Lung (tissue), 12 donors: ENCODE measurements around the gene SHISA5. TPM values are rescaled to one million over a fixed set of nuclear protein-coding genes. Genes with fewer than 3 reads are reported as not detected.
A peak's percentile ranks its signal among the peaks of the same experiment; 100 is the strongest.

Experiments used
- ATAC-seq: fragments of 200-7000 bp; cut with Tn5 transposase; one replicate; pipeline ENCODE4 v1.9.1; 2020; ENCODE audit warnings: moderate number of reproducible peaks; ENCODE audit not compliant: insufficient read depth, low FRiP score
- DNase-seq, 3 donors: peaks; one replicate each; pipeline ENCODE4 v3.0.0-alpha.2; 2013 to 2017
- H3K27ac ChIP-seq, 2 donors: one replicate each; pipeline ENCODE4 v1.5.1; 2013; ENCODE audit warnings: mild to moderate bottlenecking in 2 of 2, moderate library complexity in 2 of 2, control low read depth in 1 of 2, inconsistent platforms in 1 of 2, low read depth in 1 of 2, low read length in 1 of 2
- H3K27me3 ChIP-seq, 3 donors: one replicate each; pipeline ENCODE4 v1.5.1; 2013; ENCODE audit warnings: low read length in 2 of 3; ENCODE audit not compliant: control insufficient read depth in 3 of 3, insufficient read depth in 3 of 3
- H3K36me3 ChIP-seq, 4 donors: one replicate each; pipeline ENCODE4 v1.5.1; 2013; ENCODE audit warnings: low read length in 4 of 4, mild to moderate bottlenecking in 1 of 4, moderate library complexity in 1 of 4; ENCODE audit not compliant: control insufficient read depth in 4 of 4, insufficient read depth in 4 of 4
- H3K4me1 ChIP-seq, 5 donors: one replicate each; pipeline ENCODE4 v1.5.1; 2013; ENCODE audit warnings: low read length in 5 of 5, mild to moderate bottlenecking in 2 of 5, moderate library complexity in 1 of 5; ENCODE audit not compliant: control insufficient read depth in 5 of 5, insufficient read depth in 5 of 5
- H3K4me3 ChIP-seq: one replicate; pipeline ENCODE4 v1.5.1; 2013; ENCODE audit warnings: mild to moderate bottlenecking, control low read depth, moderate library complexity
- H3K9ac ChIP-seq, 2 donors: one replicate each; pipeline ENCODE4 v1.5.1; 2013; ENCODE audit warnings: low read length in 2 of 2, control low read depth in 1 of 2; ENCODE audit not compliant: insufficient read depth in 1 of 2
- H3K9me3 ChIP-seq, 4 donors: one replicate each; pipeline ENCODE4 v1.5.1; 2013; ENCODE audit warnings: low read length in 3 of 4, mild to moderate bottlenecking in 1 of 4, moderate library complexity in 1 of 4; ENCODE audit not compliant: control insufficient read depth in 4 of 4, insufficient read depth in 3 of 4
- WGBS, 2 donors: extraction: QIAGEN DNeasy Blood & Tissue Kit; methylation state at CpG; one replicate each; pipeline ENCODE4 v1.1.7; 2013; 5-methylcytosine and 5-hydroxymethylcytosine counted together
- polyA plus RNA-seq, 2 donors: library from polyadenylated mRNA; stranded (reverse); fragments of 200-250 nt; gene quantifications; one replicate each; pipeline ENCODE4 v1.2.1, GENCODE V29; 2013
- total RNA-seq, 2 donors: library from RNA; depleted of rRNA in 1 of 2; stranded (reverse); fragments of >200 nt in 1 of 2; gene quantifications; one replicate each; pipeline ENCODE4 v1.2.1, GENCODE V29; 2014 to 2021
- TF ChIP-seq, protein P1 (sequence below): IDR thresholded peaks from 2 replicates; pipeline ENCODE4 v1.5.1; 2012; ENCODE audit warnings: mild to moderate bottlenecking; ENCODE audit errors: control extremely low read depth, extremely low read depth
- donor health status: control.
- donor health status: control.
- donor health status: Bipolar disorder and iron deficiency.
- donor health status: healthy.
- donor health status: DM: yes; HTN: yes; CAD: no.

Gene SHISA5
- total and polyA plus RNA-seq, 4 donors = 70.5 to 184 (median 131) TPM

DNA sequence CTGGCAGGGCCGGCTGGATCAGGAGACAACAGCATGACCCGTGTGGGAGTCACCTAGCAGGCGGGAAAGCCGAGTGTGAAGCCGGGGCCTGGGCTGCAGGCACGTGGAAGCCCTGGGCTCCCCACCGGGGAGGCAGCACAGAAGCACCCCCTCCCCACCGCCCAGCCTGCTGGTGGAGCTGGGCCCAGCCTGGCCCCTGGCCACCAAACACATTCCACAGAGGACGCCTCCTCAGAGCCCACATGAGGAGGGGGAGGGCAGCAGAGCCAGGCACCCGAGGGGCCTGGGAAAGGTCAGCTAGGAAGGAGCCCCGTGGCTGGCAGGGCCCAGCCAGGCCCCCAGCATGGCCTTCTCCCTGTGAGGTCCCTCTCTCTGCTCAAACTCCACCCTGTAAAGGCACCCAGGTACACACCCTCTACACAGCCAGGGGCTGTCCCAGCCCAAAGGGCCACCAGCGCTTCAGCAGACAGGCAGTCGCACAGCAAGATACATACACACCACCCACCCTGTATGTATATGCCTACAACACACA lies 78.6 kb downstream of the SHISA5 start:
- DNase-seq = peak; percentile 71 to 80 (median 80)
- no peaks in the 10 kb centered on the region for H3K9me3 ChIP-seq
- WGBS, 2 donors = 58 to 85% methylated on average over 13 of the region's 13 CpGs
- TF ChIP-seq, protein P1, sequence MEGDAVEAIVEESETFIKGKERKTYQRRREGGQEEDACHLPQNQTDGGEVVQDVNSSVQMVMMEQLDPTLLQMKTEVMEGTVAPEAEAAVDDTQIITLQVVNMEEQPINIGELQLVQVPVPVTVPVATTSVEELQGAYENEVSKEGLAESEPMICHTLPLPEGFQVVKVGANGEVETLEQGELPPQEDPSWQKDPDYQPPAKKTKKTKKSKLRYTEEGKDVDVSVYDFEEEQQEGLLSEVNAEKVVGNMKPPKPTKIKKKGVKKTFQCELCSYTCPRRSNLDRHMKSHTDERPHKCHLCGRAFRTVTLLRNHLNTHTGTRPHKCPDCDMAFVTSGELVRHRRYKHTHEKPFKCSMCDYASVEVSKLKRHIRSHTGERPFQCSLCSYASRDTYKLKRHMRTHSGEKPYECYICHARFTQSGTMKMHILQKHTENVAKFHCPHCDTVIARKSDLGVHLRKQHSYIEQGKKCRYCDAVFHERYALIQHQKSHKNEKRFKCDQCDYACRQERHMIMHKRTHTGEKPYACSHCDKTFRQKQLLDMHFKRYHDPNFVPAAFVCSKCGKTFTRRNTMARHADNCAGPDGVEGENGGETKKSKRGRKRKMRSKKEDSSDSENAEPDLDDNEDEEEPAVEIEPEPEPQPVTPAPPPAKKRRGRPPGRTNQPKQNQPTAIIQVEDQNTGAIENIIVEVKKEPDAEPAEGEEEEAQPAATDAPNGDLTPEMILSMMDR = no peak
- H3K4me1 ChIP-seq = peaks cover 0 to 44% (median 24%) of the 10 kb centered on the region in 5 donors
- H3K36me3 ChIP-seq = peaks cover 0 to 18% (median 4%) of the 10 kb centered on the region in 4 donors
- peak overlapping the region; percentile 37 to 58 for H3K9ac ChIP-seq
- no peak for ATAC-seq
- peak overlapping the region; percentile 17 to 66 for H3K27ac ChIP-seq
- H3K4me3 ChIP-seq = no peak overlapping the region
- no peaks in the 10 kb centered on the region for H3K27me3 ChIP-seq

DNA sequence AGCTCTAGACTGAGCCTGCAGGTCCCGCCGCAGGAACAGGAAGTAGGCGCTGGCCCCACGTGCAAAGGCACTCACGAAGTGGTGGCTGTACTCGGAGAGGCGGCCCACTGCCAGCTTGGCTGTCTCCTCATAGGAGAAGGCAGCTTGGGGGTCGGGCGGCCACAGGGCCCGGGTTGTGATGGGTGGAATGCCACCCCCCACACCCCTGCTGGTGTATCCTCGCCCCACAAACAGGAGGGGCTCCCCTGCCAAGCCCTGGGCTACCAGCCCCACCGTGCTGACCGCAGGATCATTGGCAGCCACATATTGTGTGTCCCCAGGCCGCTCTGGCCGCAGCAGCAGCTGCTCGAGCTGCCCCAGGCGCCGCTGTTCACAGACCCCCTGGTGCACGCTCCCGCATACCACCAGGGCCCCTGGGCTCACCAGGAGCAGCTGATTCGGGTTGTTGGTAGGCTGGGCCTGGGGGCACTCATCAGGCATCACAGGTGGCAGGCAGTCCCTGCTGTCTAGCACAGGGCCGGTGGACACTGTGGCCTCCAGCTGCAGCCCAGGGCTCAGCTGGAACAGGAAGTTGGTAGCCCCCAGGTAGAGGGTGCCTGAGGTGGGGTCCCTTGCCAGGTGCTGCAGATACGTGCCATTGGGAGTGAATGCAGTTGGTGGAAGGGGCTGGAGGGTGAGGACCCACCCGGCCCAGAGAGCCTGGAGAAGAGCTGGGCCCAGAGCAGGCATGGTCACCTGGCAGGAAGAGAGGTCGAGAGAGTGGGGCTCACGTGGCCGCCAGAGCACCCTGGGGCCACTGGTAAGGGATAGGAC lies 79.9 kb downstream of the SHISA5 start:
- H3K4me3 ChIP-seq = no peak overlapping the region
- TF ChIP-seq, protein P1 = no peak
- ATAC-seq (no peak), DNase-seq (no peak)
- 85 to 88% methylated on average over 27 of the region's 27 CpGs for WGBS, 2 donors
- peak overlapping the region in 1 of 2 donors; percentile 32 for H3K9ac ChIP-seq
- no peaks in the 10 kb centered on the region for H3K9me3 ChIP-seq
- H3K36me3 ChIP-seq = peaks cover 0 to 25% (median 4%) of the 10 kb centered on the region in 4 donors
- H3K27me3 ChIP-seq = no peaks in the 10 kb centered on the region
- peaks cover 0 to 40% (median 23%) of the 10 kb centered on the region in 5 donors for H3K4me1 ChIP-seq
- no peak overlapping the region for H3K27ac ChIP-seq

DNA sequence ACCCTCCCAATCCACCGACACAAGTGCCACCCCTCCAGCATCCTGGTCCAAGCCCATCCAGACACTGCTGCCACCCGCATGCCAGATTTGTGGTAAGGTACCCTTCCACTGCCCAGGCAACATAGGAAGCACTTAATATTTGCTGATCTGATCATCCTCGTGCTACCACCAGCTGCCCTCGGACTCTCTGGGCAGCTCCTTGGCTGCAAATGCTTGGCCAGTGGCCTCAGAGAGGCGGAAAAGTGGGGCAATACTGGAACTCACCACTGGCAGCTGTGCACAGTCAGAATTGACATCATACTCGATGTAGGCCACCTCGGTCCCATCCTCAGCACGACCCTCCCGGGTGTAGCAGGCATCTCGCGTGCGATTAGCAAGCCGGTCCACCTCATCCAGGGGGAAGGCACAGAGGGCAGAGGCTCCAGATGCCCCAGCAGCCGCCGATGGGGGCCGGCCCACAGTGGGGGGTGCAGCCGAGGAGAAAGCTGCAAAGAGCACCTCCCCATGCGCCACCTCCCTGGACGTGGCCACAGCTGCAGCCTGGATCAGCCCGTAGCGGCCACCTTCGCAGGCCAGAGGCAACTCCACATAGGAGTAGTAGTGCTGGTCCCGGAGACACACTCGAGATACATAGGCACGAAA lies 80.6 kb downstream of the SHISA5 start:
- Histone ChIP-seq H3K4me1 (peaks cover 0 to 38% (median 22%) of the 10 kb centered on the region in 5 donors), H3K9ac (no peak overlapping the region)
- 87 to 89% methylated on average over 25 of the region's 25 CpGs for WGBS, 2 donors

More for the DNA sequence above, 80.6 kb downstream of the SHISA5 start:
- Histone ChIP-seq H3K9me3 (no peaks in the 10 kb centered on the region), H3K27me3 (no peaks in the 10 kb centered on the region), H3K27ac (no peak overlapping the region), H3K4me3 (no peak overlapping the region), H3K36me3 (peaks cover 0 to 30% (median 6%) of the 10 kb centered on the region in 4 donors)
- no peak for DNase-seq
- TF ChIP-seq, protein P1 = no peak
- no peak for ATAC-seq
